HG03520 (cell line): ENCODE measurements around the gene NID2.

Source experiments
- ATAC-seq: cut with Tn5 transposase; IDR thresholded peaks from one replicate; pipeline ENCODE4 v1.9.1; 2021; ENCODE audit warnings: mild to moderate bottlenecking, moderate library complexity; ENCODE audit not compliant: unreplicated experiment

NID2 gene

DNA sequence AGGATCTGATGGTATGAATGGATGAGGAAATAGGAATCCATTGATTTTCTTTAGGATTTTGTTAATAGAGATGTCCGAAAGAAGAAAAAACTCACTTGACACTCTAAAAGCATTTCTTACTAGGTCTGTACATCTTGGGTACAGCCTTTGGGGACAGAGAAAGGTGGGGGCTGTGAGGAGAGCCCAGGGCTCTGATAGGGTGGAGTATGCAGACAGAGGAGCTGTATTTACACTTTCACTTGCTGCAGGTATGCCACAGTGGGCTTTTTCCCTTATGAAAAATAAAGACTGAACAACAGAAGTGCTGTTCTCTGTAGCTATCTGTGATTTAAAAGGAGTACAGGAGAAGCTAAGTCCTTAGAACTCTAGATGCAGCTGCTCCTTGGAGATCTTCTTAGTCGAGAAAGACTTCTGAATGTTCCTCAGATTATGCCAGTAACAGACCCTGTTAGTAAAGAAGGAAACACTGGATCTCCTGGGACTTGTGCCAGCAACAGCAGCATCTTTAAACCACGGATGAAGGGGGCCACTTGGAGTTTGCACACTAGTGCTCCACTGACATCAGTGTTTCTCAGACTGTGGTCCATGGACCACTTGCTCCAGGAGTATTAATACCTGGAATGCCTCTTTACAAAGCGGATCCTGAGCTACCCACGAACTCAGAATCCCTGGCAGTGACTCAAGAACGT lies 98.9 kb downstream of the NID2 start:
- no peak for ATAC-seq

DNA sequence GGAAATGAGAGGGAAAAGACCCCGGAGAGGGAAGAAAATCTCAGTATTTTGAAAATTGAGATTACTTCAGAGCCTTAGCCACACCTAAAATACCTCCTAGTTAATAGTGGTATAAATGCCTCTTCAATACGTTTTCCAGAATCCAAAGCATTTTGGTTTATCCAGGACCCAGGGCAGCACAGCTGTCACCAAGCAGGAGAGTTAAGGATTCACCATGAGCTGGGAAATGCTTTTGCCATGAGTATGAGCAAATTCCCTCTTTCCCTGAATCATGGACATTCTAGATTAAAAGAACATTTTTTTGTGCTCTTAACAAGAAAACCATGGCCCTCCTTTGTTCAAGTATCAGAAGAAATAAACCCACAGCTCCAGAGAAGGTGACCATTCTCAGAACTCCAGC lies 101.3 kb downstream of the NID2 start:
- ATAC-seq = no peak

- ATAC-seq = no peak
Observed at GRCh38 chr14:51963286-51963685, 105.6 kb downstream of the NID2 start.

DNA sequence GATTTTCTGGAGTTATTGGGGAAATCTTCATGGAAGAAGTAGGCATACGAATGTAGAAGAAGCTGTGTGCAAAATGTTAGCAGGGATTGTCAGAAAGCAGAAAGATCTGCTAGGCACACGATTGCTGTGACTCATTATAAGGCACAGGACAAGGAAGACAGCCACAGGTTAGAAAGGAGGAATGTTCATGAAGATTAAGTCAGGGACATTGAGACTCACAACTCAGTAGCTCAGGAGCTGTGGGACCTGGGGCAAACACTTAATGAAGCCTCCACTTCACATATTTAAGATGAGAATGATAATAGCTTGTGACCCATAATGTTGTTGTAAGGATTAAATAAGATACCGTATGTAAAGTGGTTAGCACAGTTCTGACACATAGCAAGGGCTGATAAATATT lies 106.1 kb downstream of the NID2 start:
- no peak for ATAC-seq

DNA sequence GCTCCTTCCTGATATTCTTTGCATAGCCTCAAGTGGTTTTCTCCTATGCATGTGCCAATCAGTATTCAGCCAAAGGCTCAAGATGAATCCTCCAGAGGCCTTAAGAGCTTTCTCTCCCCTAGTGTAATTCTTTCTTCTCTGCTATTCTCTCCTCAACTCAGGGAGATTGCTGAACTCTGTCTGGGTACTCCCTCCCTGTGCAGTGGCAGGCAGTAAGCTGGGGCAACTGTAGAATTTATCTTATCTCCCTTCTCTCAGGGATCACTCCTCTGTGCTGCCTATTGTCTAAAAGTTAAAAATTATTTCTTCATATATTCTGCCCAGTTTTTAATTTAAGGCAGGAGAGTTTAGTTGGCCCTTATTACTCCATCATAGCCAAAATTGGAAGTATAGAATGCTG lies 108.0 kb downstream of the NID2 start:
- no peak for ATAC-seq

DNA sequence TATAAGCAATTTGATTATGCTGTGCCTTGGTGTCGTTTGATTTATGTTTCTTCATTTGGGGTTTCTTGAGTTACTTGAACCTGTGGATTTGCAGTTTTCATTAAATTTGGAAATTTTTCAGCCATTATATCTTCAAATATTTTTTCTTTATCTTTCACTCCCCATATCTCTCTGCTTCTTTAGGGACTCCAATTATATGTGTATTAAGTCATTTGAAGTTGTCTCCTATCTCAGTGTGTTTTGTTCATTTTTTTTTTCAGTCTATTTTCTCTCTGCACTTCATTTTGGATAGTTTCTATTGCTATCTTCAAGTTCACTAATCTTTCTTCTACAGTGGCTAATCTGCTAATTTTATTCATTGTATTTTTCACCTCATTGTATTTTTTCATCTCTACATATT lies 108.9 kb downstream of the NID2 start:
- no peak for ATAC-seq

DNA sequence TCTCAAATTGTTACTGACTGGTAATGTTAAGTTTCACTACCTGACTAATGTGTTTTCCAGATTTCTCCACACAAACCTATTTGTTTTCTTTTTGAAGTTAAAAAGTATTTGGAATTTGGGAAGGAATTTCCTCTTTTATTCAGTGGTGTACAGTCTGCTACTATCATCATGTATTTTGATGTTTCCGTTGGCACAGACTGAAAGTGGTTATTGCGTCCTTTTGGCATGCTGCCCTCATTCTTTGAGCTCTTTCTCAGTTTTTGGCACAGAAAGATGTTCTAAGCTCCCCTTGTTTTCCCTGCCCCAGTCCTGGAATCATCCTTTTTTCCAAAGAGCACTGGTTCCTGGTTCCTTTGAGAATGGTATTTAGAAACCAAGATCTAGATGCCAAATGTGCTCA lies 110.9 kb downstream of the NID2 start:
- no peak for ATAC-seq
